SK-N-SH (cell line): ENCODE data around the gene SLC23A1. TPM values are rescaled to one million over a fixed set of nuclear protein-coding genes. Genes with fewer than 3 reads are reported as not detected.

Experiments
- CTCF ChIA-PET: fragments of 300-600, 350-600 bp; formaldehyde crosslinking; extraction: SDS; loops from one replicate; lab custom pipeline; 2021; lab: Yijun Ruan, JAX
- POLR2A ChIA-PET: fragments of 350-600 bp; sonication (Branson Sonifier 250); formaldehyde crosslinking; extraction: SDS; loops from one replicate; lab custom pipeline; 2020; ENCODE audit warnings: antibody characterized with exemption, inconsistent platforms; lab: Yijun Ruan, JAX
- DNase-seq: peaks from one replicate; pipeline ENCODE4 v3.0.0; 2012
- H2AFZ ChIP-seq: fragments of 200-600 bp; sonication (generic); 2 replicates; pipeline ENCODE4 v1.8.1; 2016; ENCODE audit warnings: antibody characterized with exemption, mild to moderate bottlenecking, low read depth
- H3F3A ChIP-seq: fragments of 200-600 bp; sonication (generic); replicated peaks from 2 replicates; pipeline ENCODE3; 2016; ENCODE audit warnings: antibody characterized with exemption, mild to moderate bottlenecking; ENCODE audit not compliant: insufficient read depth
- H3K27ac ChIP-seq, 2 experiments: fragments of 200-500 bp in 1 of 2; fragments of 200-600 bp in 1 of 2; sonication (Bioruptor generic) in 1 of 2; sonication (generic), shearing (Covaris generic) in 1 of 2; 2 replicates each; pipeline versions ENCODE4 v1.5.1 to v1.6.1; 2014 to 2016; ENCODE audit warnings: low read depth in 2 of 2, inconsistent platforms in 1 of 2, low read length in 1 of 2, mild to moderate bottlenecking in 1 of 2, mixed read lengths in 1 of 2
- H3K27me3 ChIP-seq: fragments of 200-600 bp; sonication (generic), shearing (Covaris generic); 2 replicates; pipeline ENCODE4 v1.6.1; 2016; ENCODE audit warnings: mixed run types; ENCODE audit not compliant: insufficient read depth
- H3K36me3 ChIP-seq, 2 experiments: fragments of 200-500 bp in 1 of 2; fragments of 200-600 bp in 1 of 2; sonication (Bioruptor generic) in 1 of 2; sonication (generic) in 1 of 2; replicated peaks in 1 of 2; 2 replicates each; pipeline versions ENCODE3 to v1.5.1; 2014 to 2016; ENCODE audit warnings: low read length in 1 of 2, mild to moderate bottlenecking in 1 of 2; ENCODE audit not compliant: insufficient read depth in 2 of 2, control insufficient read depth in 1 of 2
- H3K4me1 ChIP-seq, 2 experiments: fragments of 200-500 bp in 1 of 2; fragments of 200-600 bp in 1 of 2; sonication (Bioruptor generic) in 1 of 2; sonication (generic), shearing (Covaris generic) in 1 of 2; 2 replicates each; pipeline versions ENCODE4 v1.5.1 to v1.6.1; 2014 to 2016; ENCODE audit warnings: low read depth in 1 of 2, low read length in 1 of 2, mixed run types in 1 of 2; ENCODE audit not compliant: insufficient read depth in 2 of 2, control insufficient read depth in 1 of 2
- H3K4me2 ChIP-seq: fragments of 200-600 bp; sonication (generic), shearing (Covaris generic); 2 replicates; pipeline ENCODE4 v1.6.1; 2017; ENCODE audit warnings: mixed run types
- H3K4me3 ChIP-seq, 2 experiments: fragments of 200-500 bp in 1 of 2; fragments of 200-600 bp in 1 of 2; sonication (Bioruptor generic) in 1 of 2; sonication (generic), shearing (Covaris generic) in 1 of 2; 2 replicates each; pipeline versions ENCODE4 v1.5.1 to v1.8.1; 2014 to 2016; ENCODE audit warnings: low read depth in 2 of 2, inconsistent platforms in 1 of 2, low read length in 1 of 2, mild to moderate bottlenecking in 1 of 2, mixed read lengths in 1 of 2, moderate library complexity in 1 of 2
- H3K79me2 ChIP-seq: fragments of 200-600 bp; sonication (generic); 2 replicates; pipeline ENCODE4 v1.8.1; 2017; ENCODE audit warnings: mild to moderate bottlenecking; ENCODE audit not compliant: insufficient read depth
- H3K9ac ChIP-seq: fragments of 200-600 bp; sonication (generic); 2 replicates; pipeline ENCODE4 v1.6.1; 2017; ENCODE audit warnings: mixed run types
- H3K9me2 ChIP-seq: fragments of 200-600 bp; sonication (generic); 2 replicates; pipeline ENCODE4 v1.6.1; 2017; ENCODE audit warnings: mixed run types
- H3K9me3 ChIP-seq: fragments of 200-600 bp; sonication (generic); 2 replicates; pipeline ENCODE4 v1.6.1; 2017; ENCODE audit warnings: mixed run types, mild to moderate bottlenecking, moderate library complexity
- H4K20me1 ChIP-seq: fragments of 200-600 bp; sonication (generic); 2 replicates; pipeline ENCODE4 v1.6.1; 2017; ENCODE audit warnings: mild to moderate bottlenecking, mixed run types; ENCODE audit not compliant: insufficient read depth
- CTCF ChIP-seq: fragments of 200-600 bp; sonication (generic); IDR thresholded peaks from 2 replicates; pipeline ENCODE4 v1.6.1; 2017; ENCODE audit warnings: antibody characterized with exemption, mild to moderate bottlenecking, moderate library complexity
- ELF1 ChIP-seq: IDR thresholded peaks from 2 replicates; pipeline ENCODE4 v1.4.0; 2012
- EP300 ChIP-seq, 2 experiments: IDR thresholded peaks; 2 replicates each; pipeline versions ENCODE4 v1.4.0 to v1.6.1; 2012; ENCODE audit warnings: borderline replicate concordance in 1 of 2, low read depth in 1 of 2, low read length in 1 of 2
- FOXJ3 ChIP-seq: sonication (generic); formaldehyde crosslinking; IDR thresholded peaks from 2 replicates; pipeline ENCODE4 v1.5.1; 2020; ENCODE audit warnings: mild to moderate bottlenecking, missing genetic modification reagents
- GABPA ChIP-seq: IDR thresholded peaks from 2 replicates; pipeline ENCODE4 v1.4.0; 2012; ENCODE audit warnings: low read depth, mild to moderate bottlenecking
- MXI1 ChIP-seq: IDR thresholded peaks from 2 replicates; pipeline ENCODE4 v1.6.1; 2012; ENCODE audit warnings: mild to moderate bottlenecking, low read depth, low read length, improper control_type of control experiment
- NRF1 ChIP-seq: IDR thresholded peaks from 2 replicates; pipeline ENCODE4 v1.6.1; 2012; ENCODE audit warnings: low read depth, mild to moderate bottlenecking, low read length
- PBX3 ChIP-seq: IDR thresholded peaks from 2 replicates; pipeline ENCODE4; 2012
- POLR2AphosphoS5 ChIP-seq: IDR thresholded peaks from 2 replicates; pipeline ENCODE4 v1.6.1; 2012; ENCODE audit warnings: low read depth, low read length
- RCOR1 ChIP-seq: fragments of 150-350 bp; IDR thresholded peaks from 2 replicates; pipeline ENCODE4 v1.6.1; 2017; ENCODE audit warnings: antibody characterized with exemption, low read length
- RFX5 ChIP-seq: IDR thresholded peaks from 2 replicates; pipeline ENCODE4 v1.6.1; 2012; ENCODE audit warnings: mild to moderate bottlenecking, improper control_type of control experiment, low read length
- SMC3 ChIP-seq: IDR thresholded peaks from 2 replicates; pipeline ENCODE4 v1.6.1; 2012; ENCODE audit warnings: low read depth, low read length, improper control_type of control experiment
- TAF1 ChIP-seq: IDR thresholded peaks from 2 replicates; pipeline ENCODE4 v1.6.1; 2012; ENCODE audit warnings: low read depth, mild to moderate bottlenecking, low read length, moderate library complexity, borderline replicate concordance
- USF1 ChIP-seq: IDR thresholded peaks from 2 replicates; pipeline ENCODE4 v1.4.0; 2012; ENCODE audit warnings: low read depth, borderline replicate concordance
- whole genome bisulfite sequencing: methylation state at CpG from one replicate; pipeline ENCODE4 v1.1.6; 2017; ENCODE audit warnings: low lambda C conversion rate; 5-methylcytosine and 5-hydroxymethylcytosine counted together
- polyA plus RNA-seq, 3 experiments: library from polyadenylated mRNA; depleted of rRNA; stranded (reverse); fragments of >200 nt; gene quantifications; 2 replicates each; pipeline ENCODE4 v1.2.3, GENCODE V29; 2012

Gene SLC23A1
- polyA plus RNA-seq, 1 of the 3 experiments (the other 2 are of a cell fraction), result not detected

- H3K36me3 ChIP-seq, result peaks cover 32 to 59% of the 10 kb centered on the region in 2 experiments
- no peaks in the 10 kb centered on the region for H3F3A ChIP-seq
- H4K20me1 ChIP-seq, result no peaks in the 10 kb centered on the region
- no peaks in the 10 kb centered on the region for H3K9me3 ChIP-seq
- no peaks in the 10 kb centered on the region for H3K27me3 ChIP-seq
- no peak overlapping the region; a peak in 1 of 4 replicates for H3K27ac ChIP-seq
- H3K4me3 ChIP-seq, result no peak overlapping the region
- no peak for DNase-seq
- 82% methylated on average over 5 of the region's 8 CpGs for WGBS
- H2AFZ ChIP-seq, result no peak overlapping the region
- no peak overlapping the region for H3K9ac ChIP-seq
- H3K9me2 ChIP-seq, result no peaks in the 10 kb centered on the region
- ChIA-PET POLR2A (no interaction called here), CTCF (interaction anchor here (1.3 to 1.6 kb wide), 4 partner anchors 9 to 102 kb away, joined by 3 to 5 read pairs (median 4); no protein-coding TSS in a partner anchor)
- peaks cover 0 to 11% of the 10 kb centered on the region in 2 experiments; a peak in 1 of 4 replicates for H3K4me1 ChIP-seq
- TF ChIP-seq POLR2AphosphoS5, result no peak
- TF ChIP-seq RFX5, result no peak
- no peak overlapping the region for H3K4me2 ChIP-seq
- H3K79me2 ChIP-seq, result no peaks in the 10 kb centered on the region
Measured at GRCh38 chr5:139415221-139415861, 32.2 kb upstream of the SLC23A1 start.

GRCh38 chr5:139414581-139415130, 31.6 kb upstream of the SLC23A1 start:
- no peak overlapping the region for H3K9ac ChIP-seq
- TF ChIP-seq CTCF (no peak), ELF1 (no peak), TAF1 (no peak), RCOR1 (no peak), PBX3 (no peak), USF1 (no peak), FOXJ3 (CRISPR knock-in tag) (no peak), SMC3 (no peak), GABPA (no peak), NRF1 (no peak), MXI1 (no peak), EP300 (IDR thresholded peaks at IDR 0.05; ENCODE audit: borderline replicate concordance in 1 of 2, low read depth in 1 of 2, low read length in 1 of 2) (no peak)
- peaks cover 0 to 16% of the 10 kb centered on the region in 2 experiments; a peak in 1 of 4 replicates for H3K4me1 ChIP-seq
- no peaks in the 10 kb centered on the region for H3K27me3 ChIP-seq
- H2AFZ ChIP-seq, result no peak overlapping the region
- POLR2A ChIA-PET, result no interaction called here
- no peaks in the 10 kb centered on the region for H3F3A ChIP-seq
- H3K9me2 ChIP-seq, result no peaks in the 10 kb centered on the region
- H3K4me3 ChIP-seq, result no peak overlapping the region
- H3K4me2 ChIP-seq, result no peak overlapping the region
- H3K27ac ChIP-seq, result no peak overlapping the region; a peak in 1 of 4 replicates
- DNase-seq, result no peak
- H3K36me3 ChIP-seq, result peaks cover 27 to 52% of the 10 kb centered on the region in 2 experiments
- no peaks in the 10 kb centered on the region for H3K79me2 ChIP-seq
- no peaks in the 10 kb centered on the region for H4K20me1 ChIP-seq
- CTCF ChIA-PET, result interaction anchor here (1.6 kb wide), 1 partner anchor 10 kb away, joined by 3 read pairs; no protein-coding TSS in a partner anchor
- H3K9me3 ChIP-seq, result no peaks in the 10 kb centered on the region
- 94% methylated on average over 9 of the region's 9 CpGs for WGBS
